SU-DHL-6 (cell line): Measurements from ENCODE around the gene DBN1.

Experiments
- H2AFZ ChIP-seq: fragments of 200-600 bp; sonication (generic); 2 replicates; pipeline ENCODE4 v1.6.1; 2014; ENCODE audit warnings: low read depth, mild to moderate bottlenecking, moderate library complexity, mixed read lengths, antibody characterized with exemption, low read length; ENCODE audit not compliant: severe bottlenecking
- H3F3A ChIP-seq: fragments of 200-600 bp; shearing (Covaris generic); 2 replicates; pipeline ENCODE4 v1.6.0; 2016; ENCODE audit warnings: antibody characterized with exemption, mild to moderate bottlenecking; ENCODE audit not compliant: insufficient read depth
- H3K27ac ChIP-seq: fragments of 200-600 bp; sonication (generic); 2 replicates; pipeline ENCODE4 v1.5.1; 2016; ENCODE audit warnings: low read depth, mild to moderate bottlenecking, low read length, moderate library complexity, mixed read lengths
- H3K27me3 ChIP-seq: fragments of 200-600 bp; sonication (generic), shearing (Covaris generic); 2 replicates; pipeline ENCODE4 v1.6.0; 2014; ENCODE audit warnings: mild to moderate bottlenecking, low read length
- H3K36me3 ChIP-seq: fragments of 200-600 bp; sonication (generic); 2 replicates; pipeline ENCODE4 v1.6.1; 2014; ENCODE audit warnings: mild to moderate bottlenecking, low read length, mixed read lengths
- H3K4me2 ChIP-seq: fragments of 300-600, 200-600 bp; shearing (Covaris generic), sonication (generic); 2 replicates; pipeline ENCODE4 v1.6.0; 2014; ENCODE audit warnings: low read length, low read depth, mild to moderate bottlenecking; ENCODE audit not compliant: poor library complexity, severe bottlenecking
- H3K4me3 ChIP-seq: fragments of 200-600 bp; sonication (generic); 2 replicates; pipeline ENCODE4 v1.5.1; 2014; ENCODE audit warnings: antibody characterized with exemption, low read length, mild to moderate bottlenecking, mixed read lengths; ENCODE audit not compliant: insufficient read depth, poor library complexity, severe bottlenecking
- H3K79me2 ChIP-seq: fragments of 200-600 bp; sonication (generic); 2 replicates; pipeline ENCODE4 v1.6.1; 2014; ENCODE audit warnings: mild to moderate bottlenecking, low read length, moderate library complexity; ENCODE audit not compliant: insufficient read depth
- H3K9ac ChIP-seq: fragments of 200-600 bp; sonication (generic); 2 replicates; pipeline ENCODE4 v1.7.0; 2014; ENCODE audit warnings: mild to moderate bottlenecking, low read length
- H3K9me2 ChIP-seq: fragments of 200-600 bp; sonication (generic); replicated peaks from 2 replicates; pipeline ENCODE4 v1.6.1; 2014; ENCODE audit warnings: low read length; ENCODE audit not compliant: insufficient read depth
- H3K9me3 ChIP-seq: fragments of 200-600 bp; sonication (generic); 2 replicates; pipeline ENCODE4 v1.6.1; 2014; ENCODE audit warnings: low read length, mixed read lengths; ENCODE audit not compliant: insufficient read depth
- H4K20me1 ChIP-seq: fragments of 200-600 bp; sonication (generic); 2 replicates; pipeline ENCODE4 v1.6.1; 2014; ENCODE audit warnings: low read depth, mild to moderate bottlenecking, antibody characterized with exemption, low read length, moderate library complexity, mixed read lengths
- CTCF ChIP-seq: fragments of 200-600 bp; sonication (generic); IDR thresholded peaks from one replicate; pipeline ENCODE4 v1.5.1; 2017; ENCODE audit warnings: antibody characterized with exemption, mild to moderate bottlenecking, low read length, moderate library complexity; ENCODE audit not compliant: insufficient read depth, poor library complexity, severe bottlenecking
- EZH2phosphoT487 ChIP-seq: fragments of 200-600 bp; sonication (generic), shearing (Covaris generic); conservative IDR thresholded peaks from 2 replicates; pipeline ENCODE4 v1.6.1; 2018; ENCODE audit warnings: mild to moderate bottlenecking, antibody characterized with exemption, low read length, moderate library complexity, mixed read lengths

Gene DBN1

GRCh38 chr5:177476531-177477233 is 3.2 kb upstream of the DBN1 start:
- no peaks in the 10 kb centered on the region for H3K36me3 ChIP-seq
- no peak overlapping the region for H3K9ac ChIP-seq
- no peaks in the 10 kb centered on the region for H3K27me3 ChIP-seq
- no peaks in the 10 kb centered on the region for H4K20me1 ChIP-seq
- no peak overlapping the region for H3K4me3 ChIP-seq
- H3K4me2 ChIP-seq, result no peak overlapping the region
- no peak for TF ChIP-seq EZH2phosphoT487
- TF ChIP-seq CTCF, result no peak
- H3F3A ChIP-seq, result no peaks in the 10 kb centered on the region; the same call in 1 of the 2 replicates
- H3K79me2 ChIP-seq, result peaks cover 9% of the 10 kb centered on the region; the same call in 1 of the 2 replicates
- no peaks in the 10 kb centered on the region for H3K9me3 ChIP-seq
- no peaks in the 10 kb centered on the region for H3K9me2 ChIP-seq
- H3K27ac ChIP-seq, result no peak overlapping the region
- H2AFZ ChIP-seq, result no peak overlapping the region

DNA sequence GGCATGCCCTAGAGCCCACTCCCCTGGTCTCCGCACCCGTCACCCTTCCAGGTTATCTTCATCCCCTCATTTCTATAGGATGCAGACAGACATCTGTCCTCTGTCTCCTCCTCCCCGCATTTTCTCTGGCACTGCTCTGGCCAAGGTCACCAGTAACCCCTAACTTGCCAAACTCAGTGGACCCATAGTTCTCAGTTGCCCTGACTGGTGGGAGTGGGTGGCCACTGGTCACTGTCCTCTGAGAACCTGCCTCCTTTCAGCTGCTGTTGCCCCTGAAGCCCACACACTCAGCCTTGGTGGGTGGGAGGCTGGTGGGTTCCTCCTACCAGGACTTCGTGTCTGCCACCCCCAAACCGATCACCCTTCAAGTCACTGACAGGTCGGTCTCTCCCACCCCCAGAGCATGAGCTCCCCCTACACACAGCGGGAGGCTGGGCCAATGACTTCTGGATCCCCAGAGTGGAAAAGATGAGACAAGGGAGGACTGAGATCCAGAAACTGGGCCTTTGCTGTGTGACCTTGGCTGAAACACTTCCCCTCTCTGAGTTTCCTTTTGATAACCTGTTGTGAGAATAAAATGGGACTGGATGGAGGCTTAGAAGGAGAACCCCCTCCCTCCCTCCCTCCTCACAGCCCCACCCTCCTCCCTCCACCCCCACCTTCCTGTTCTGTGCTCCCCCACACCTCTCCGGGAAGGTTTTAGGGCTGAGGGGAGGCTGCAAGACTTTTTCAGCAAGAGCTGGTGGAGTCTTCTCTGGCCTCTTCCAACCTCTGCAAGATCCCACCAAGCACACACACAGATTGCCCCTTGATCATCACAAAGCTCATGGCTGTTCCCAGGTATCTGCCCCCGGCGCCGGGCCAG is 2.4 kb upstream of the DBN1 start:
- H3K27me3 ChIP-seq, result no peaks in the 10 kb centered on the region
- no peak overlapping the region for H3K4me3 ChIP-seq
- no peak overlapping the region for H3K27ac ChIP-seq
- H3K9ac ChIP-seq, result no peak overlapping the region
- H3K4me2 ChIP-seq, result no peak overlapping the region
- H3K36me3 ChIP-seq, result no peaks in the 10 kb centered on the region
- no peaks in the 10 kb centered on the region for H4K20me1 ChIP-seq
- H2AFZ ChIP-seq, result no peak overlapping the region
- H3K79me2 ChIP-seq, result peaks cover 9% of the 10 kb centered on the region; the same call in 1 of the 2 replicates
- no peaks in the 10 kb centered on the region; the same call in 1 of the 2 replicates for H3F3A ChIP-seq
- H3K9me3 ChIP-seq, result no peaks in the 10 kb centered on the region
- TF ChIP-seq CTCF (no peak), EZH2phosphoT487 (no peak)
- no peaks in the 10 kb centered on the region for H3K9me2 ChIP-seq

DNA sequence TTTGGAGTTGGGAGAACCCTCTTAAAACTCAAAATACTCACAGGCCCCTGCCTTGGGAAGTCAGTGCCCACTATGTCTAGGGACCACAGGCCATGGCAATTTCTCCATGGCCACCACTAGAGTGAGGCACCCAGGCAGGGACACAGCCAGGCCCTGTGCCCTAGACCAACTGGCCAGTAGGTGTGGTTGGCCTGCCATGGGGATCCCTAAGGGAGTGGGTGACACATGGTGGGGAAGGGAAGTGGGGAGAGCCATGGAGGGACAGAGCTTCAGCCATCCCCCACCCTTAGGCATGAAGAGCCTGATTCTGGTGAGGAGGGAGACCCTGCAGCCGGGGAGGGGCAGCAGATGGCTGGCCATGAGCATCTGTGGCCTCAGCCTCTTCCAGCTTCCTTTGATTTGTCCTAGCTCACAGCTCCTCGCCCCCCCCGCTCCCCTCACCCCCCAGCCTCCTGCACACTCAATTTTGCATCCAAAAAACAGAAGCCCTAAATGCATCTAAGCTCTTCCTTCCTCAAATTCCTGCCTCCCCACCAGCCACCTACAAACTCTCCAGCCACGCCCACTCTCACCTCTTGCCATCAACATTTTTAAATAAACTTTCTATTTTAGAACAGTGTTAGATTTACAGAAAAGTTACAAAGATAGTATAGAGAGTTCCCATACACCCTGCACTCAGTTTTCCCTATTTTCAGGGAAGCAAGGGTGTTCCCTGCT is 1.6 kb upstream of the DBN1 start:
- no peak overlapping the region for H3K27ac ChIP-seq
- H3F3A ChIP-seq, result no peaks in the 10 kb centered on the region; the same call in 1 of the 2 replicates

More for the DNA sequence above, 1.6 kb upstream of the DBN1 start:
- no peak overlapping the region for H2AFZ ChIP-seq
- no peaks in the 10 kb centered on the region for H3K9me3 ChIP-seq
- no peaks in the 10 kb centered on the region for H4K20me1 ChIP-seq
- H3K36me3 ChIP-seq, result no peaks in the 10 kb centered on the region
- no peaks in the 10 kb centered on the region for H3K27me3 ChIP-seq
- H3K9ac ChIP-seq, result no peak overlapping the region
- H3K9me2 ChIP-seq, result no peaks in the 10 kb centered on the region
- H3K4me2 ChIP-seq, result no peak overlapping the region
- no peak overlapping the region for H3K4me3 ChIP-seq
- TF ChIP-seq EZH2phosphoT487, result no peak
- H3K79me2 ChIP-seq, result peaks cover 13% of the 10 kb centered on the region
